Activated CD4-positive, alpha-beta T cell treated with anti-CD3 and anti-CD28 coated beads, Interleukin-2, amount 50 U/mL, for 24 hours (primary cell): ENCODE results near the gene KCTD18.

Source experiments
- DNase-seq, 2 donors: peaks; one replicate each; pipeline ENCODE4 v3.0.0-alpha.2; 2020; ENCODE audit warnings: low read depth in 1 of 2, low spot score in 1 of 2

Gene KCTD18

GRCh38 chr2:200486529-200486928 lies 23.3 kb downstream of the KCTD18 start:
- DNase-seq, result no peak

- DNase-seq, result no peak
These were observed 24.9 kb downstream of the KCTD18 start for GRCh38 chr2:200484934-200485333.

GRCh38 chr2:200483729-200484198 lies 26.1 kb downstream of the KCTD18 start:
- DNase-seq, result no peak

GRCh38 chr2:200482194-200482593 lies 27.7 kb downstream of the KCTD18 start:
- DNase-seq, result no peak

- DNase-seq, result no peak
These were observed 30.1 kb downstream of the KCTD18 start for GRCh38 chr2:200479692-200480265.

GRCh38 chr2:200477667-200478131 lies 32.2 kb downstream of the KCTD18 start:
- DNase-seq, result no peak

GRCh38 chr2:200476836-200477235 lies 33.0 kb downstream of the KCTD18 start:
- DNase-seq, result no peak

GRCh38 chr2:200475795-200476194 lies 34.1 kb downstream of the KCTD18 start:
- no peak for DNase-seq

- no peak for DNase-seq
These were observed 36.9 kb downstream of the KCTD18 start for GRCh38 chr2:200472853-200473464.

GRCh38 chr2:200471928-200472645 lies 37.8 kb downstream of the KCTD18 start:
- no peak for DNase-seq

GRCh38 chr2:200471324-200471848 lies 38.5 kb downstream of the KCTD18 start:
- no peak for DNase-seq

- DNase-seq, result no peak
These were observed 39.6 kb downstream of the KCTD18 start for GRCh38 chr2:200470230-200470629.

GRCh38 chr2:200469708-200470211 lies 40.1 kb downstream of the KCTD18 start:
- DNase-seq, result no peak

- DNase-seq, result no peak
These were observed 41.8 kb downstream of the KCTD18 start for GRCh38 chr2:200467806-200468681.

GRCh38 chr2:200466425-200467418 lies 43.1 kb downstream of the KCTD18 start:
- DNase-seq, result peak in 1 of 2 donors; percentile 24

- no peak for DNase-seq
These were observed 46.4 kb downstream of the KCTD18 start for GRCh38 chr2:200463452-200463851.

- no peak for DNase-seq
These were observed 47.8 kb downstream of the KCTD18 start for GRCh38 chr2:200461846-200462710.

- no peak for DNase-seq
These were observed 50.8 kb downstream of the KCTD18 start for GRCh38 chr2:200459101-200459500.

- DNase-seq, result no peak
These were observed 53.3 kb downstream of the KCTD18 start for GRCh38 chr2:200456567-200456966.
